Measurements from ENCODE around the gene FOXK2. TPM values are rescaled to one million over a fixed set of nuclear protein-coding genes. Genes with fewer than 3 reads are reported as not detected.

FOXK2 gene
- polyA plus RNA-seq, 2 of the 4 experiments (the other 2 are of a cell fraction): 34.8 to 39.2 TPM

GRCh38 chr17:82586576-82587233 is 67.2 kb downstream of the FOXK2 start:
- TF ChIP-seq RNF2 (IDR thresholded peaks at IDR 0.05; ENCODE audit: borderline replicate concordance, low read depth): no peak
- TF ChIP-seq NPAS2 (CRISPR knock-in tag; IDR thresholded peaks at IDR 0.05; ENCODE audit: borderline replicate concordance): no peak
- 0 out of 2 replicates have a peak, but pooled peaks have one; percentile 17 for TF ChIP-seq PBX3 (IDR thresholded peaks at IDR 0.05)
- 0 out of 2 replicates have a peak, but pooled peaks have one; percentile 22 for TF ChIP-seq HDAC2 (IDR thresholded peaks at IDR 0.05)
- no peak for TF ChIP-seq HMGXB4 (CRISPR knock-in tag; IDR thresholded peaks at IDR 0.05; ENCODE audit: borderline replicate concordance)
- no peak for TF ChIP-seq ZC3H11A (IDR thresholded peaks at IDR 0.05)
- TF ChIP-seq CHD2 (IDR thresholded peaks at IDR 0.05; ENCODE audit: low read length, partially characterized antibody): no peak
- TF ChIP-seq NR3C1 (IDR thresholded peaks at IDR 0.05): no peak
- TF ChIP-seq JUN (IDR thresholded peaks at IDR 0.05): 0 out of 5 replicates have a peak, but pooled peaks of 1 of the 2 experiments have one; percentile 17
- no peak for TF ChIP-seq TFCP2L1 (CRISPR knock-in tag; IDR thresholded peaks at IDR 0.05)
- no peak for TF ChIP-seq EHF (CRISPR knock-in tag; IDR thresholded peaks at IDR 0.05)
- POLR2A ChIA-PET: no interaction called here
- 82% methylated on average over 21 of the region's 21 CpGs for WGBS (ENCODE audit: missing lambda C conversion rate)
- no peak for ATAC-seq
- H3K4me3 ChIP-seq: no peak overlapping the region
- no peaks in the 10 kb centered on the region for H3K9me3 ChIP-seq
- H3K4me1 ChIP-seq: peaks cover 23% of the 10 kb centered on the region
- no peak overlapping the region for H3K27ac ChIP-seq
- no peak overlapping the region for H3K4me2 ChIP-seq
- CTCF ChIA-PET: no interaction called here
- no peak for FAIRE-seq
- DNase-seq (ENCODE audit: low read depth in 1 of 2, low spot score in 1 of 2): no peak

GRCh38 chr17:82587234-82588086 is 67.9 kb downstream of the FOXK2 start:
- TF ChIP-seq E2F6 (IDR thresholded peaks at IDR 0.05; ENCODE audit: borderline replicate concordance, low read depth): 0 out of 2 replicates have a peak, but pooled peaks have one; percentile 22
- no peak for TF ChIP-seq RARB (CRISPR knock-in tag; IDR thresholded peaks at IDR 0.05)
- DNase-seq (ENCODE audit: low read depth in 1 of 2, low spot score in 1 of 2) (peak in 1 of 2 experiments; percentile 37), FAIRE-seq (no peak), ATAC-seq (no peak; a peak in 1 of 6 replicates)
- ChIA-PET CTCF (no interaction called here), POLR2A (no interaction called here)
- no peaks in the 10 kb centered on the region for H3K9me3 ChIP-seq
- peaks cover 21% of the 10 kb centered on the region for H3K4me1 ChIP-seq
- H3K27ac ChIP-seq: no peak overlapping the region
- no peak overlapping the region for H3K4me3 ChIP-seq
- 89% methylated on average over 47 of the region's 47 CpGs for WGBS (ENCODE audit: missing lambda C conversion rate)
- no peak overlapping the region for H3K4me2 ChIP-seq

- DNase-seq (ENCODE audit: low read depth in 1 of 2, low spot score in 1 of 2) (no peak), FAIRE-seq (no peak), ATAC-seq (no peak)
- ChIA-PET POLR2A (no interaction called here), CTCF (interaction anchor here (0.6 kb wide), 1 partner anchor 29 kb away, joined by 3 read pairs; no protein-coding TSS in a partner anchor)
- 92% methylated on average over 27 of the region's 27 CpGs for WGBS (ENCODE audit: missing lambda C conversion rate)
- no peak for TF ChIP-seq BHLHE40 (IDR thresholded peaks at IDR 0.05; ENCODE audit: low read depth, low read length)
- Histone ChIP-seq H3K4me2 (no peak overlapping the region), H3K27ac (no peak overlapping the region), H3K4me3 (no peak overlapping the region), H3K4me1 (peaks cover 32% of the 10 kb centered on the region), H3K9me3 (no peaks in the 10 kb centered on the region)
Measured at GRCh38 chr17:82588266-82589175, 69.0 kb downstream of the FOXK2 start.
